Measurements from ENCODE around the gene CACNB4. TPM values are rescaled to one million over a fixed set of nuclear protein-coding genes. Genes with fewer than 3 reads are reported as not detected.

CACNB4 gene
- total and polyA plus RNA-seq, 10 of the 15 experiments (the other 5 are each of a cell fraction or from before 2014, with no cell fraction given): 2.0 to 21.6 (median 9.3) TPM

DNA sequence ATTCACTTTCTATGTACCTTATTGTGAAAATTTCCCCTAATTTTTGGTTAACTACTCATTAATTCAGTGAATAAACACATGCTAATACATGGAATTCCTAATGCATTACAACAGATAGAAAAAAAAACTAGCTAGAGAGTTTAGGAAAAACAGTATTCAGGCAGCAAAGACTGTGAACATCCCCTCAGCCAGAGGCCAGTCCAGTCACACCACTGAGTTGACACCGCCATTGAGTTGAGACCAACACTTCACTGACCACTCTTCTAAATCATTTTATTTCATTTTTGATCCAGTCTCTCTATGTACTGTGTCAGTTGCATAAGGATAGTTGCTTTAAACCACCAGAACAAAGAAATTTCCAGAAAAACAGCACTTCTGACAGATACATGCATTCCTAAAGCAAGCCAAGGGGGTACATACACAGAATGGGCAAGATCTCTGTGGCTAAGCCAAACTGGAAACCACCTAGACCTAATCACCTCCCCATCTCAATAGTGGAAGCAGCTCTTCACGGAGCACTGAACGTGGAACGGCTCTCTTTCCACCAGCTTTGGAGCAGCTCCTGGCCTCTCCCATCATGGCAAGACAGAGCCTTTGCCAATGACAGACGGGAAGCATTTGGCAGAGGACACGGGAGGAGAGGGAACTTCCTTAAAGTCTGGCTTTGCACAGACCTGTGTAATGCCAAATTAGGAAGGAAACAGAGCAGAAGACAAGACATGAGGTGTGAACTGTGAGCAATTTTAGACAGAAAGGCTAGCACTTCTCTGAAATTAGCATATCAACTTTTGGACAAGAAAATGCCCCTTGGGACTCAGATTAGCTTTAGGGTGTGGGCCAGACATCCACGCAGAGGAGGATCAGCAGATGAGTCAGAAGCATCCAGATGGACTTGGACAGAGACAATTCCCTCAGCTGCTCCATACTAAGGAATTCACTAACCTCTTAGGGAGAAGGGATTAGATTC lies 36.4 kb downstream of the CACNB4 start (continued):
- TF ChIP-seq, protein P1, sequence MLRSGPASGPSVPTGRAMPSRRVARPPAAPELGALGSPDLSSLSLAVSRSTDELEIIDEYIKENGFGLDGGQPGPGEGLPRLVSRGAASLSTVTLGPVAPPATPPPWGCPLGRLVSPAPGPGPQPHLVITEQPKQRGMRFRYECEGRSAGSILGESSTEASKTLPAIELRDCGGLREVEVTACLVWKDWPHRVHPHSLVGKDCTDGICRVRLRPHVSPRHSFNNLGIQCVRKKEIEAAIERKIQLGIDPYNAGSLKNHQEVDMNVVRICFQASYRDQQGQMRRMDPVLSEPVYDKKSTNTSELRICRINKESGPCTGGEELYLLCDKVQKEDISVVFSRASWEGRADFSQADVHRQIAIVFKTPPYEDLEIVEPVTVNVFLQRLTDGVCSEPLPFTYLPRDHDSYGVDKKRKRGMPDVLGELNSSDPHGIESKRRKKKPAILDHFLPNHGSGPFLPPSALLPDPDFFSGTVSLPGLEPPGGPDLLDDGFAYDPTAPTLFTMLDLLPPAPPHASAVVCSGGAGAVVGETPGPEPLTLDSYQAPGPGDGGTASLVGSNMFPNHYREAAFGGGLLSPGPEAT (IDR thresholded peaks at IDR 0.05; ENCODE audit: low read depth): peak; percentile 73
- TF ChIP-seq, protein P2, sequence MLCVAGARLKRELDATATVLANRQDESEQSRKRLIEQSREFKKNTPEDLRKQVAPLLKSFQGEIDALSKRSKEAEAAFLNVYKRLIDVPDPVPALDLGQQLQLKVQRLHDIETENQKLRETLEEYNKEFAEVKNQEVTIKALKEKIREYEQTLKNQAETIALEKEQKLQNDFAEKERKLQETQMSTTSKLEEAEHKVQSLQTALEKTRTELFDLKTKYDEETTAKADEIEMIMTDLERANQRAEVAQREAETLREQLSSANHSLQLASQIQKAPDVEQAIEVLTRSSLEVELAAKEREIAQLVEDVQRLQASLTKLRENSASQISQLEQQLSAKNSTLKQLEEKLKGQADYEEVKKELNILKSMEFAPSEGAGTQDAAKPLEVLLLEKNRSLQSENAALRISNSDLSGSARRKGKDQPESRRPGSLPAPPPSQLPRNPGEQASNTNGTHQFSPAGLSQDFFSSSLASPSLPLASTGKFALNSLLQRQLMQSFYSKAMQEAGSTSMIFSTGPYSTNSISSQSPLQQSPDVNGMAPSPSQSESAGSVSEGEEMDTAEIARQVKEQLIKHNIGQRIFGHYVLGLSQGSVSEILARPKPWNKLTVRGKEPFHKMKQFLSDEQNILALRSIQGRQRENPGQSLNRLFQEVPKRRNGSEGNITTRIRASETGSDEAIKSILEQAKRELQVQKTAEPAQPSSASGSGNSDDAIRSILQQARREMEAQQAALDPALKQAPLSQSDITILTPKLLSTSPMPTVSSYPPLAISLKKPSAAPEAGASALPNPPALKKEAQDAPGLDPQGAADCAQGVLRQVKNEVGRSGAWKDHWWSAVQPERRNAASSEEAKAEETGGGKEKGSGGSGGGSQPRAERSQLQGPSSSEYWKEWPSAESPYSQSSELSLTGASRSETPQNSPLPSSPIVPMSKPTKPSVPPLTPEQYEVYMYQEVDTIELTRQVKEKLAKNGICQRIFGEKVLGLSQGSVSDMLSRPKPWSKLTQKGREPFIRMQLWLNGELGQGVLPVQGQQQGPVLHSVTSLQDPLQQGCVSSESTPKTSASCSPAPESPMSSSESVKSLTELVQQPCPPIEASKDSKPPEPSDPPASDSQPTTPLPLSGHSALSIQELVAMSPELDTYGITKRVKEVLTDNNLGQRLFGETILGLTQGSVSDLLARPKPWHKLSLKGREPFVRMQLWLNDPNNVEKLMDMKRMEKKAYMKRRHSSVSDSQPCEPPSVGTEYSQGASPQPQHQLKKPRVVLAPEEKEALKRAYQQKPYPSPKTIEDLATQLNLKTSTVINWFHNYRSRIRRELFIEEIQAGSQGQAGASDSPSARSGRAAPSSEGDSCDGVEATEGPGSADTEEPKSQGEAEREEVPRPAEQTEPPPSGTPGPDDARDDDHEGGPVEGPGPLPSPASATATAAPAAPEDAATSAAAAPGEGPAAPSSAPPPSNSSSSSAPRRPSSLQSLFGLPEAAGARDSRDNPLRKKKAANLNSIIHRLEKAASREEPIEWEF (IDR thresholded peaks at IDR 0.05; ENCODE audit: insufficient replicate concordance, low read depth, low read length): no peak
- no peak for TF ChIP-seq MTA3 (IDR thresholded peaks at IDR 0.05; ENCODE audit: borderline replicate concordance, low read length)
- no peak for TF ChIP-seq NR2C2 (IDR thresholded peaks at IDR 0.05; ENCODE audit: borderline replicate concordance, control insufficient read depth, insufficient read length, low read depth)
- TF ChIP-seq, protein P3, sequence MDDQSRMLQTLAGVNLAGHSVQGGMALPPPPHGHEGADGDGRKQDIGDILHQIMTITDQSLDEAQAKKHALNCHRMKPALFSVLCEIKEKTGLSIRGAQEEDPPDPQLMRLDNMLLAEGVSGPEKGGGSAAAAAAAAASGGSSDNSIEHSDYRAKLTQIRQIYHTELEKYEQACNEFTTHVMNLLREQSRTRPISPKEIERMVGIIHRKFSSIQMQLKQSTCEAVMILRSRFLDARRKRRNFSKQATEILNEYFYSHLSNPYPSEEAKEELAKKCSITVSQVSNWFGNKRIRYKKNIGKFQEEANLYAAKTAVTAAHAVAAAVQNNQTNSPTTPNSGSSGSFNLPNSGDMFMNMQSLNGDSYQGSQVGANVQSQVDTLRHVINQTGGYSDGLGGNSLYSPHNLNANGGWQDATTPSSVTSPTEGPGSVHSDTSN (IDR thresholded peaks at IDR 0.05; ENCODE audit: insufficient replicate concordance, low read depth, low read length): no peak
- no peak for TF ChIP-seq PML (IDR thresholded peaks at IDR 0.05; ENCODE audit: low read length)
- TF ChIP-seq, protein P4, sequence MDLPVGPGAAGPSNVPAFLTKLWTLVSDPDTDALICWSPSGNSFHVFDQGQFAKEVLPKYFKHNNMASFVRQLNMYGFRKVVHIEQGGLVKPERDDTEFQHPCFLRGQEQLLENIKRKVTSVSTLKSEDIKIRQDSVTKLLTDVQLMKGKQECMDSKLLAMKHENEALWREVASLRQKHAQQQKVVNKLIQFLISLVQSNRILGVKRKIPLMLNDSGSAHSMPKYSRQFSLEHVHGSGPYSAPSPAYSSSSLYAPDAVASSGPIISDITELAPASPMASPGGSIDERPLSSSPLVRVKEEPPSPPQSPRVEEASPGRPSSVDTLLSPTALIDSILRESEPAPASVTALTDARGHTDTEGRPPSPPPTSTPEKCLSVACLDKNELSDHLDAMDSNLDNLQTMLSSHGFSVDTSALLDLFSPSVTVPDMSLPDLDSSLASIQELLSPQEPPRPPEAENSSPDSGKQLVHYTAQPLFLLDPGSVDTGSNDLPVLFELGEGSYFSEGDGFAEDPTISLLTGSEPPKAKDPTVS (IDR thresholded peaks at IDR 0.05; ENCODE audit: low read depth, low read length): no peak
- TF ChIP-seq SUZ12 (IDR thresholded peaks at IDR 0.05; ENCODE audit: unreplicated experiment): no peak
- TF ChIP-seq, protein P5, sequence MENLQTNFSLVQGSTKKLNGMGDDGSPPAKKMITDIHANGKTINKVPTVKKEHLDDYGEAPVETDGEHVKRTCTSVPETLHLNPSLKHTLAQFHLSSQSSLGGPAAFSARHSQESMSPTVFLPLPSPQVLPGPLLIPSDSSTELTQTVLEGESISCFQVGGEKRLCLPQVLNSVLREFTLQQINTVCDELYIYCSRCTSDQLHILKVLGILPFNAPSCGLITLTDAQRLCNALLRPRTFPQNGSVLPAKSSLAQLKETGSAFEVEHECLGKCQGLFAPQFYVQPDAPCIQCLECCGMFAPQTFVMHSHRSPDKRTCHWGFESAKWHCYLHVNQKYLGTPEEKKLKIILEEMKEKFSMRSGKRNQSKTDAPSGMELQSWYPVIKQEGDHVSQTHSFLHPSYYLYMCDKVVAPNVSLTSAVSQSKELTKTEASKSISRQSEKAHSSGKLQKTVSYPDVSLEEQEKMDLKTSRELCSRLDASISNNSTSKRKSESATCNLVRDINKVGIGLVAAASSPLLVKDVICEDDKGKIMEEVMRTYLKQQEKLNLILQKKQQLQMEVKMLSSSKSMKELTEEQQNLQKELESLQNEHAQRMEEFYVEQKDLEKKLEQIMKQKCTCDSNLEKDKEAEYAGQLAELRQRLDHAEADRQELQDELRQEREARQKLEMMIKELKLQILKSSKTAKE (IDR thresholded peaks at IDR 0.05; ENCODE audit: low read depth, poor library complexity, severe bottlenecking): peak; percentile 38
- no peak for TF ChIP-seq RCOR1 (conservative IDR thresholded peaks at IDR 0.05; ENCODE audit: low read depth, low read length)
- TF ChIP-seq NFIC (IDR thresholded peaks at IDR 0.05; ENCODE audit: low read depth, low read length): no peak; the same call in 1 of the 2 replicates
- TF ChIP-seq TCF3 (IDR thresholded peaks at IDR 0.05; ENCODE audit: borderline replicate concordance, insufficient read depth, low read depth, low read length): no peak
- TF ChIP-seq NFXL1 (IDR thresholded peaks at IDR 0.05; ENCODE audit: borderline replicate concordance): no peak
- no peak for TF ChIP-seq CBX5 (IDR thresholded peaks at IDR 0.05; ENCODE audit: low read depth)
- TF ChIP-seq HDGF (IDR thresholded peaks at IDR 0.05): 0 out of 2 replicates have a peak, but pooled peaks have one; percentile 40
- no peak for TF ChIP-seq POLR2AphosphoS5 (IDR thresholded peaks at IDR 0.05; ENCODE audit: low read length)
- TF ChIP-seq POLR2A (IDR thresholded peaks at IDR 0.05; ENCODE audit: low read depth, low read length): no peak
